Left lung (tissue), 10 donors: ENCODE measurements around the gene TFPT. TPM values are rescaled to one million over a fixed set of nuclear protein-coding genes. Genes with fewer than 3 reads are reported as not detected.
A peak's percentile ranks its signal among the peaks of the same experiment; 100 is the strongest.

ENCODE experiments used
- ATAC-seq: fragments of 200-7000 bp; cut with Tn5 transposase; one replicate; pipeline ENCODE4 v1.9.1; 2020; ENCODE audit warnings: moderate library complexity
- DNase-seq, 4 donors: peaks; one replicate each; pipeline ENCODE4 v3.0.0-alpha.2; 2013 to 2020
- H3K27ac ChIP-seq, 2 donors: fragments of 200-600 bp; sonication (generic) in 1 of 2; one replicate each; pipeline versions ENCODE4 v1.5.0 to v1.8.0; 2020 to 2021
- H3K27me3 ChIP-seq, 2 donors: fragments of 200-600 bp; sonication (generic) in 1 of 2; one replicate each; pipeline versions ENCODE4 v1.5.0 to v1.8.0; 2020 to 2021
- H3K36me3 ChIP-seq, 2 donors: fragments of 200-600 bp; sonication (generic) in 1 of 2; one replicate each; pipeline versions ENCODE4 v1.5.0 to v1.8.0; 2020 to 2021
- H3K4me1 ChIP-seq, 2 donors: fragments of 200-600 bp; one replicate each; pipeline ENCODE4 v1.8.0; 2021
- H3K4me3 ChIP-seq, 2 donors: fragments of 200-600 bp; sonication (generic) in 1 of 2; one replicate each; pipeline versions ENCODE4 v1.5.0 to v1.8.0; 2020 to 2021; ENCODE audit warnings: mild to moderate bottlenecking in 1 of 2
- H3K9me3 ChIP-seq, 2 donors: fragments of 200-600 bp; sonication (generic) in 1 of 2; one replicate each; pipeline versions ENCODE4 v1.5.0 to v1.8.0; 2020 to 2021
- intact Hi-C, 2 donors: fragments of 100-400 bp; cut with DNase I; formaldehyde crosslinking; loops; one replicate each; pipeline versions ENCODE4 v1.11.2 to v1.14.2; 2022
- polyA plus RNA-seq, 6 donors: library from polyadenylated mRNA; unstranded; fragments of 120-200 nt; gene quantifications; one replicate each; pipeline ENCODE4 v1.2.1, GENCODE V29; 2013; ENCODE audit not compliant: insufficient read length in 6 of 6
- total RNA-seq, 2 donors: library from RNA; stranded (reverse); fragmentation: NEBNext Ultra II Directional; extraction: Animal tissue kit (Norgen Biotek cat#: 25700); gene quantifications; one replicate each; pipeline ENCODE4 v1.2.1, GENCODE V29; 2021
- TF ChIP-seq, protein P1 (sequence below), 2 donors: fragments of 200-600 bp; sonication (generic) in 1 of 2; IDR thresholded peaks; one replicate each; pipeline versions ENCODE4 v1.5.0 to v1.8.0; 2021; ENCODE audit warnings: antibody characterized with exemption in 2 of 2
- donor health status: DM: no; HTN: yes; CAD: no.
- donor health status: DM: no; HTN: no; CAD: no.

TFPT gene
- total and polyA plus RNA-seq, 8 donors: 14.3 to 19.9 (median 18.6) TPM

- TF ChIP-seq, protein P1, sequence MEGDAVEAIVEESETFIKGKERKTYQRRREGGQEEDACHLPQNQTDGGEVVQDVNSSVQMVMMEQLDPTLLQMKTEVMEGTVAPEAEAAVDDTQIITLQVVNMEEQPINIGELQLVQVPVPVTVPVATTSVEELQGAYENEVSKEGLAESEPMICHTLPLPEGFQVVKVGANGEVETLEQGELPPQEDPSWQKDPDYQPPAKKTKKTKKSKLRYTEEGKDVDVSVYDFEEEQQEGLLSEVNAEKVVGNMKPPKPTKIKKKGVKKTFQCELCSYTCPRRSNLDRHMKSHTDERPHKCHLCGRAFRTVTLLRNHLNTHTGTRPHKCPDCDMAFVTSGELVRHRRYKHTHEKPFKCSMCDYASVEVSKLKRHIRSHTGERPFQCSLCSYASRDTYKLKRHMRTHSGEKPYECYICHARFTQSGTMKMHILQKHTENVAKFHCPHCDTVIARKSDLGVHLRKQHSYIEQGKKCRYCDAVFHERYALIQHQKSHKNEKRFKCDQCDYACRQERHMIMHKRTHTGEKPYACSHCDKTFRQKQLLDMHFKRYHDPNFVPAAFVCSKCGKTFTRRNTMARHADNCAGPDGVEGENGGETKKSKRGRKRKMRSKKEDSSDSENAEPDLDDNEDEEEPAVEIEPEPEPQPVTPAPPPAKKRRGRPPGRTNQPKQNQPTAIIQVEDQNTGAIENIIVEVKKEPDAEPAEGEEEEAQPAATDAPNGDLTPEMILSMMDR (IDR thresholded peaks at IDR 0.05): no peak
- H3K4me1 ChIP-seq: no peaks in the 10 kb centered on the region
- no peak overlapping the region for H3K27ac ChIP-seq
- H3K36me3 ChIP-seq: peaks cover 0 to 100% of the 10 kb centered on the region in 2 donors
- no peak for ATAC-seq
- no peaks in the 10 kb centered on the region for H3K9me3 ChIP-seq
- no peaks in the 10 kb centered on the region for H3K27me3 ChIP-seq
- H3K4me3 ChIP-seq: no peak overlapping the region
- peak in 1 of 4 donors; percentile 57 for DNase-seq
- intact Hi-C loops: no loop called here
Measured at GRCh38 chr19:54124393-54124792, 8.9 kb upstream of the TFPT start.

- Histone ChIP-seq H3K36me3 (peaks cover 0 to 99% of the 10 kb centered on the region in 2 donors), H3K4me3 (no peak overlapping the region), H3K4me1 (no peaks in the 10 kb centered on the region), H3K27me3 (no peaks in the 10 kb centered on the region), H3K27ac (no peak overlapping the region), H3K9me3 (no peaks in the 10 kb centered on the region)
- TF ChIP-seq, protein P1 (IDR thresholded peaks at IDR 0.05): no peak
- no peak for DNase-seq
- intact Hi-C loops: no loop called here
- ATAC-seq: no peak
Measured at GRCh38 chr19:54123682-54124081, 8.2 kb upstream of the TFPT start.

DNA sequence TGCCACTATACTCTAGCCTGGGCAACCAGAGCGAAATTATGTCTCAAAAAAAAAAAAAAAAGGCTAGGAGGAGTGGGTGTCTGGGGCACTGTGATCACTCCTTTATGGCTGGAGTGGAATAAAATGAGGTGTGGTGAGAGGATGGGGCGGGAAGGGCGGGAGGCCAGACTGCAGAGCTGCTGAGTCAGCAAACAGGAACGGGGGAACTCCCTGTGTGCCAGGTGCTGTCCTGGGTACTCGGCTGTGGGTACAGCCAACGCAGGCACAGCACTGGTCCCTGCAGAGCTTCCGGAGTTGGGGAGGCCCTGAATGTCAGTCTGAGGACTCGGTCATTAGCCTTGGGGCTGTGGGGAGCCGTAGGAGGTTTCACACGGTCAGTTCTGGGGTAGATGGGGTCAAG lies 5.8 kb upstream of the TFPT start:
- Histone ChIP-seq H3K9me3 (no peaks in the 10 kb centered on the region), H3K4me3 (no peak overlapping the region), H3K27me3 (no peaks in the 10 kb centered on the region), H3K27ac (no peak overlapping the region), H3K4me1 (peaks cover 3 to 8% of the 10 kb centered on the region in 2 donors), H3K36me3 (peaks cover 0 to 82% of the 10 kb centered on the region in 2 donors)
- ATAC-seq (no peak), DNase-seq (no peak)
- intact Hi-C loops: no loop called here
- TF ChIP-seq, protein P1 (IDR thresholded peaks at IDR 0.05): no peak

GRCh38 chr19:54114340-54115108 lies 933 bp downstream of the TFPT start:
- Histone ChIP-seq H3K27me3 (no peaks in the 10 kb centered on the region), H3K4me1 (peaks cover 13 to 25% of the 10 kb centered on the region in 2 donors), H3K36me3 (peaks cover 0 to 46% of the 10 kb centered on the region in 2 donors), H3K4me3 (peak overlapping the region; percentile 86), H3K27ac (peak overlapping the region; percentile 89 to 92), H3K9me3 (no peaks in the 10 kb centered on the region)
- ATAC-seq (peak; percentile 57), DNase-seq (peak in 2 of 4 donors; percentile 69 to 86)
- TF ChIP-seq, protein P1 (IDR thresholded peaks at IDR 0.05): no peak
- intact Hi-C loops: no loop called here

DNA sequence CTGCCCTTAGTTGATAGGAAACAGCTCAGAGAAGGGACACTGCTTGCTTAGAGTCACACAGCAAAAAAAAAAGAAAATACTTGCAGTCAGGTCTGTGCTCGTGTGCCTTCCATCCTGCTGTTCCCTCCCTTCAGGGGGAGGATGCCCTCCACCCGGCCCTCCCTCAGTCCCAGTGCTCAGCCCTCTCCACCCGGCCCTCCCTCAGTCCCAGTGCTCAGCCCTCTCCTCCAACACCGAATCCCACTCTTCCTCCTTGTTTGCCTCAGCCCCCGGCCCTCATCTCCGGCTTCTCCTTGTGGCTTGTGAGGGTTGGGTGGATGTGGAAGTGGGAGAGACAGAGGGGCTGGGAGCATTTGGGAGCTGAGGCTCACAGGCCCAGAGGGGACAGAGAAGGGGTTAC lies 5.8 kb downstream of the TFPT start:
- DNase-seq: no peak
- TF ChIP-seq, protein P1 (IDR thresholded peaks at IDR 0.05): no peak
- Histone ChIP-seq H3K27me3 (no peaks in the 10 kb centered on the region), H3K4me1 (peaks cover 7 to 13% of the 10 kb centered on the region in 2 donors), H3K9me3 (no peaks in the 10 kb centered on the region), H3K36me3 (peaks cover 0 to 76% of the 10 kb centered on the region in 2 donors), H3K27ac (no peak overlapping the region), H3K4me3 (no peak overlapping the region)
- ATAC-seq: no peak
- intact Hi-C loops: no loop called here
